Measurements from ENCODE around the gene PRM1. TPM values are rescaled to one million over a fixed set of nuclear protein-coding genes. Genes with fewer than 3 reads are reported as not detected.

PRM1 gene
- total and polyA plus RNA-seq, 2 of the 13 experiments (the other 11 are each of a cell fraction or from before 2014, with no cell fraction given) = not detected

DNA sequence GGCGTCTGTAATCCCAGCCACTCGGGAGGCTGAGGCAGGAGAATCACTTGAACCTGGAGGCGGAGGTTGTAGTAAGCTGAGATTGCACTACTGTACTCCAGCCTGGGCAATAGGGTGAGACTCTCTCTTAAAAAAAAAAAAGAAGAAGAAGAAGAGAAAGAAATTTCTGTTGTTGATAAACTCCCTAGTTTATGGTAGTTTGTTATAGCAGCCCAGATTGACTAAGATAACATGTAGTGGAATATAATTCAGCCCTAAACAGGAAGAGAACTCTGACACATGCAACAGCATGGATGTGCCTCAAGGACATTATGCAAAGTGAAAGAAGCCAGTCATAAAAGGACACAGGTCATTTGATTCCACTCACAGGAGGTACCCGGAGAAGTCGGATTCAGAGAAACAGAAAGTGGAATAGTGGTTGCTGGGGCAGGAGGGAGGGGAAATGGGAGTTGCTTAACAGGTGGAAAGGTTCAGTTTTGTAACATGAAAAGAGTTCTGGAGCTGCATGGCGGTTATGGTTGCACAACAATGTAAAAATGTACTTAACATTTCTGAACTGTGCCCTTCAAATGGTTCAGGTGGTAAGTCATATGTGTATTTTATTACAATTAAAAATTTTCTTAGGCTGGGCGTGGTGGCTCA is 26.0 kb upstream of the PRM1 start (continued):
- TF ChIP-seq CBFB (CRISPR knock-in tag; IDR thresholded peaks at IDR 0.05) = 0 out of 2 replicates have a peak, but pooled peaks have one; percentile 42
- TF ChIP-seq, protein P1, sequence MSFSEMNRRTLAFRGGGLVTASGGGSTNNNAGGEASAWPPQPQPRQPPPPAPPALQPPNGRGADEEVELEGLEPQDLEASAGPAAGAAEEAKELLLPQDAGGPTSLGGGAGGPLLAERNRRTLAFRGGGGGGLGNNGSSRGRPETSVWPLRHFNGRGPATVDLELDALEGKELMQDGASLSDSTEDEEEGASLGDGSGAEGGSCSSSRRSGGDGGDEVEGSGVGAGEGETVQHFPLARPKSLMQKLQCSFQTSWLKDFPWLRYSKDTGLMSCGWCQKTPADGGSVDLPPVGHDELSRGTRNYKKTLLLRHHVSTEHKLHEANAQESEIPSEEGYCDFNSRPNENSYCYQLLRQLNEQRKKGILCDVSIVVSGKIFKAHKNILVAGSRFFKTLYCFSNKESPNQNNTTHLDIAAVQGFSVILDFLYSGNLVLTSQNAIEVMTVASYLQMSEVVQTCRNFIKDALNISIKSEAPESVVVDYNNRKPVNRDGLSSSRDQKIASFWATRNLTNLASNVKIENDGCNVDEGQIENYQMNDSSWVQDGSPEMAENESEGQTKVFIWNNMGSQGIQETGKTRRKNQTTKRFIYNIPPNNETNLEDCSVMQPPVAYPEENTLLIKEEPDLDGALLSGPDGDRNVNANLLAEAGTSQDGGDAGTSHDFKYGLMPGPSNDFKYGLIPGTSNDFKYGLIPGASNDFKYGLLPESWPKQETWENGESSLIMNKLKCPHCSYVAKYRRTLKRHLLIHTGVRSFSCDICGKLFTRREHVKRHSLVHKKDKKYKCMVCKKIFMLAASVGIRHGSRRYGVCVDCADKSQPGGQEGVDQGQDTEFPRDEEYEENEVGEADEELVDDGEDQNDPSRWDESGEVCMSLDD (CRISPR knock-in tag; IDR thresholded peaks at IDR 0.05; ENCODE audit: borderline replicate concordance) = no peak
- TF ChIP-seq, protein P2, sequence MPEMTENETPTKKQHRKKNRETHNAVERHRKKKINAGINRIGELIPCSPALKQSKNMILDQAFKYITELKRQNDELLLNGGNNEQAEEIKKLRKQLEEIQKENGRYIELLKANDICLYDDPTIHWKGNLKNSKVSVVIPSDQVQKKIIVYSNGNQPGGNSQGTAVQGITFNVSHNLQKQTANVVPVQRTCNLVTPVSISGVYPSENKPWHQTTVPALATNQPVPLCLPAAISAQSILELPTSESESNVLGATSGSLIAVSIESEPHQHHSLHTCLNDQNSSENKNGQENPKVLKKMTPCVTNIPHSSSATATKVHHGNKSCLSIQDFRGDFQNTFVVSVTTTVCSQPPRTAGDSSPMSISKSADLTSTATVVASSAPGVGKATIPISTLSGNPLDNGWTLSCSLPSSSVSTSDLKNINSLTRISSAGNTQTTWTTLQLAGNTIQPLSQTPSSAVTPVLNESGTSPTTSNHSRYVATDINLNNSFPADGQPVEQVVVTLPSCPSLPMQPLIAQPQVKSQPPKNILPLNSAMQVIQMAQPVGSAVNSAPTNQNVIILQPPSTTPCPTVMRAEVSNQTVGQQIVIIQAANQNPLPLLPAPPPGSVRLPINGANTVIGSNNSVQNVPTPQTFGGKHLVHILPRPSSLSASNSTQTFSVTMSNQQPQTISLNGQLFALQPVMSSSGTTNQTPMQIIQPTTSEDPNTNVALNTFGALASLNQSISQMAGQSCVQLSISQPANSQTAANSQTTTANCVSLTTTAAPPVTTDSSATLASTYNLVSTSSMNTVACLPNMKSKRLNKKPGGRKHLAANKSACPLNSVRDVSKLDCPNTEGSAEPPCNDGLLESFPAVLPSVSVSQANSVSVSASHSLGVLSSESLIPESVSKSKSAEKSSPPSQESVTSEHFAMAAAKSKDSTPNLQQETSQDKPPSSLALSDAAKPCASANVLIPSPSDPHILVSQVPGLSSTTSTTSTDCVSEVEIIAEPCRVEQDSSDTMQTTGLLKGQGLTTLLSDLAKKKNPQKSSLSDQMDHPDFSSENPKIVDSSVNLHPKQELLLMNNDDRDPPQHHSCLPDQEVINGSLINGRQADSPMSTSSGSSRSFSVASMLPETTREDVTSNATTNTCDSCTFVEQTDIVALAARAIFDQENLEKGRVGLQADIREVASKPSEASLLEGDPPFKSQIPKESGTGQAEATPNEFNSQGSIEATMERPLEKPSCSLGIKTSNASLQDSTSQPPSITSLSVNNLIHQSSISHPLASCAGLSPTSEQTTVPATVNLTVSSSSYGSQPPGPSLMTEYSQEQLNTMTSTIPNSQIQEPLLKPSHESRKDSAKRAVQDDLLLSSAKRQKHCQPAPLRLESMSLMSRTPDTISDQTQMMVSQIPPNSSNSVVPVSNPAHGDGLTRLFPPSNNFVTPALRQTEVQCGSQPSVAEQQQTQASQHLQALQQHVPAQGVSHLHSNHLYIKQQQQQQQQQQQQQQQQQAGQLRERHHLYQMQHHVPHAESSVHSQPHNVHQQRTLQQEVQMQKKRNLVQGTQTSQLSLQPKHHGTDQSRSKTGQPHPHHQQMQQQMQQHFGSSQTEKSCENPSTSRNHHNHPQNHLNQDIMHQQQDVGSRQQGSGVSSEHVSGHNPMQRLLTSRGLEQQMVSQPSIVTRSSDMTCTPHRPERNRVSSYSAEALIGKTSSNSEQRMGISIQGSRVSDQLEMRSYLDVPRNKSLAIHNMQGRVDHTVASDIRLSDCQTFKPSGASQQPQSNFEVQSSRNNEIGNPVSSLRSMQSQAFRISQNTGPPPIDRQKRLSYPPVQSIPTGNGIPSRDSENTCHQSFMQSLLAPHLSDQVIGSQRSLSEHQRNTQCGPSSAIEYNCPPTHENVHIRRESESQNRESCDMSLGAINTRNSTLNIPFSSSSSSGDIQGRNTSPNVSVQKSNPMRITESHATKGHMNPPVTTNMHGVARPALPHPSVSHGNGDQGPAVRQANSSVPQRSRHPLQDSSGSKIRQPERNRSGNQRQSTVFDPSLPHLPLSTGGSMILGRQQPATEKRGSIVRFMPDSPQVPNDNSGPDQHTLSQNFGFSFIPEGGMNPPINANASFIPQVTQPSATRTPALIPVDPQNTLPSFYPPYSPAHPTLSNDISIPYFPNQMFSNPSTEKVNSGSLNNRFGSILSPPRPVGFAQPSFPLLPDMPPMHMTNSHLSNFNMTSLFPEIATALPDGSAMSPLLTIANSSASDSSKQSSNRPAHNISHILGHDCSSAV (CRISPR knock-in tag; IDR thresholded peaks at IDR 0.05; ENCODE audit: borderline replicate concordance) = no peak
- no peak for TF ChIP-seq NFIB (CRISPR knock-in tag; IDR thresholded peaks at IDR 0.05; ENCODE audit: borderline replicate concordance)
- TF ChIP-seq JUNB (CRISPR knock-in tag; IDR thresholded peaks at IDR 0.05; ENCODE audit: borderline replicate concordance) = no peak
- TF ChIP-seq, protein P3, sequence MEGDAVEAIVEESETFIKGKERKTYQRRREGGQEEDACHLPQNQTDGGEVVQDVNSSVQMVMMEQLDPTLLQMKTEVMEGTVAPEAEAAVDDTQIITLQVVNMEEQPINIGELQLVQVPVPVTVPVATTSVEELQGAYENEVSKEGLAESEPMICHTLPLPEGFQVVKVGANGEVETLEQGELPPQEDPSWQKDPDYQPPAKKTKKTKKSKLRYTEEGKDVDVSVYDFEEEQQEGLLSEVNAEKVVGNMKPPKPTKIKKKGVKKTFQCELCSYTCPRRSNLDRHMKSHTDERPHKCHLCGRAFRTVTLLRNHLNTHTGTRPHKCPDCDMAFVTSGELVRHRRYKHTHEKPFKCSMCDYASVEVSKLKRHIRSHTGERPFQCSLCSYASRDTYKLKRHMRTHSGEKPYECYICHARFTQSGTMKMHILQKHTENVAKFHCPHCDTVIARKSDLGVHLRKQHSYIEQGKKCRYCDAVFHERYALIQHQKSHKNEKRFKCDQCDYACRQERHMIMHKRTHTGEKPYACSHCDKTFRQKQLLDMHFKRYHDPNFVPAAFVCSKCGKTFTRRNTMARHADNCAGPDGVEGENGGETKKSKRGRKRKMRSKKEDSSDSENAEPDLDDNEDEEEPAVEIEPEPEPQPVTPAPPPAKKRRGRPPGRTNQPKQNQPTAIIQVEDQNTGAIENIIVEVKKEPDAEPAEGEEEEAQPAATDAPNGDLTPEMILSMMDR (CRISPR knock-in tag; IDR thresholded peaks at IDR 0.05) = no peak
- peak; percentile 68; the same call in 1 of the 2 replicates for TF ChIP-seq SMC3 (IDR thresholded peaks at IDR 0.05; ENCODE audit: low read length)
- peak; percentile 70; the same call in 1 of the 2 replicates for TF ChIP-seq NR2F2 (IDR thresholded peaks at IDR 0.05; ENCODE audit: borderline replicate concordance, low read depth)
- TF ChIP-seq, protein P4, sequence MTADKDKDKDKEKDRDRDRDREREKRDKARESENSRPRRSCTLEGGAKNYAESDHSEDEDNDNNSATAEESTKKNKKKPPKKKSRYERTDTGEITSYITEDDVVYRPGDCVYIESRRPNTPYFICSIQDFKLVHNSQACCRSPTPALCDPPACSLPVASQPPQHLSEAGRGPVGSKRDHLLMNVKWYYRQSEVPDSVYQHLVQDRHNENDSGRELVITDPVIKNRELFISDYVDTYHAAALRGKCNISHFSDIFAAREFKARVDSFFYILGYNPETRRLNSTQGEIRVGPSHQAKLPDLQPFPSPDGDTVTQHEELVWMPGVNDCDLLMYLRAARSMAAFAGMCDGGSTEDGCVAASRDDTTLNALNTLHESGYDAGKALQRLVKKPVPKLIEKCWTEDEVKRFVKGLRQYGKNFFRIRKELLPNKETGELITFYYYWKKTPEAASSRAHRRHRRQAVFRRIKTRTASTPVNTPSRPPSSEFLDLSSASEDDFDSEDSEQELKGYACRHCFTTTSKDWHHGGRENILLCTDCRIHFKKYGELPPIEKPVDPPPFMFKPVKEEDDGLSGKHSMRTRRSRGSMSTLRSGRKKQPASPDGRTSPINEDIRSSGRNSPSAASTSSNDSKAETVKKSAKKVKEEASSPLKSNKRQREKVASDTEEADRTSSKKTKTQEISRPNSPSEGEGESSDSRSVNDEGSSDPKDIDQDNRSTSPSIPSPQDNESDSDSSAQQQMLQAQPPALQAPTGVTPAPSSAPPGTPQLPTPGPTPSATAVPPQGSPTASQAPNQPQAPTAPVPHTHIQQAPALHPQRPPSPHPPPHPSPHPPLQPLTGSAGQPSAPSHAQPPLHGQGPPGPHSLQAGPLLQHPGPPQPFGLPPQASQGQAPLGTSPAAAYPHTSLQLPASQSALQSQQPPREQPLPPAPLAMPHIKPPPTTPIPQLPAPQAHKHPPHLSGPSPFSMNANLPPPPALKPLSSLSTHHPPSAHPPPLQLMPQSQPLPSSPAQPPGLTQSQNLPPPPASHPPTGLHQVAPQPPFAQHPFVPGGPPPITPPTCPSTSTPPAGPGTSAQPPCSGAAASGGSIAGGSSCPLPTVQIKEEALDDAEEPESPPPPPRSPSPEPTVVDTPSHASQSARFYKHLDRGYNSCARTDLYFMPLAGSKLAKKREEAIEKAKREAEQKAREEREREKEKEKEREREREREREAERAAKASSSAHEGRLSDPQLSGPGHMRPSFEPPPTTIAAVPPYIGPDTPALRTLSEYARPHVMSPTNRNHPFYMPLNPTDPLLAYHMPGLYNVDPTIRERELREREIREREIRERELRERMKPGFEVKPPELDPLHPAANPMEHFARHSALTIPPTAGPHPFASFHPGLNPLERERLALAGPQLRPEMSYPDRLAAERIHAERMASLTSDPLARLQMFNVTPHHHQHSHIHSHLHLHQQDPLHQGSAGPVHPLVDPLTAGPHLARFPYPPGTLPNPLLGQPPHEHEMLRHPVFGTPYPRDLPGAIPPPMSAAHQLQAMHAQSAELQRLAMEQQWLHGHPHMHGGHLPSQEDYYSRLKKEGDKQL (CRISPR knock-in tag; IDR thresholded peaks at IDR 0.05; ENCODE audit: low read depth) = no peak; the same call in 1 of the 2 replicates
